ENCODE data around the gene TRIAP1.
"Not testable (repeated sequence)": the region's sequence is repeated elsewhere in the genome, so short reads cannot be mapped to it uniquely, and the experiment has no call there.

The TRIAP1 gene

DNA sequence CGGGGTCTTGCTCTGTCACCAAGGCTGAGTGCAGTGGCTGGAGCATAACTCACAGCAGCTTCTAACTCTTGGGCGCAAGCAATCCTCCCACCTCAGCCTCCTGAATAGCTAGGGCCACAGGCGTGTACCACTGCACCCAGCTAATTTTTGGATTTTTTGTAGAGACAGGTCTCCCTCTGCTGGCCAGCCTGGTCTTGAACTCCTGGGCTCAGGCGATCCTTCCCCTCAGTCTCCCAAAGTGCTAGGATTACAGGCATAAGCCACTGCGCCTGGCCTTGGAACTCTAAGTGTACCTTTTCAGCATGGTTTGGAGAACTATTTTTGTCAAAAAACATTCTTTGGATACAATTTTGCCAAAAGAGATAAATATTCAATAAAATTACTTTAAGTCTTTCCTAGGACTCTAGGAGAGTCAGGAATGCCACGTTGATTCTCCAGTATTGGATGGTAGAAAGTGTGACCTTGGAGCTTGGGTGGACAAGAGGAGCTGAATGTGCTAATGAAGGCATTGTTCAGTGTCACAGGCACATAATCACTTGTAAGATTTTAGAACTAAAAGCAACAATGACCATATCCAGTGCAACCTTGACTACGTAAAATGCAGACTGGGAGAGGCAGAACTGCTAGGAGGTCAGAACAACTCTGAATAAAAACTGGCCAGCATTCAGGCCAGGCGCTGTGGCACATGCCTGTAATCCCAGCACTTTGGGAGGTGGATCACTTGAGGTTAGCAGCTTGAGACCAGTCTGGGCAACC lies 20.6 kb upstream of the TRIAP1 start:
- peaks cover 40 to 47% of the 10 kb centered on the region in 2 donors for H3K36me3 ChIP-seq (ENCODE audit: control insufficient read depth in 1 of 2, insufficient read depth in 2 of 2, low read length in 2 of 2)
- no peaks in the 10 kb centered on the region for H3K9me3 ChIP-seq (ENCODE audit: control insufficient read depth in 1 of 2, low read length in 2 of 2)
- no peak overlapping the region for H3K4me3 ChIP-seq (ENCODE audit: low read depth in 1 of 2, low read length in 2 of 2)
- H3K27ac ChIP-seq (ENCODE audit: low read length): no peak overlapping the region
- H3K4me1 ChIP-seq (ENCODE audit: control insufficient read depth in 1 of 2, insufficient read depth in 2 of 2, low read length in 2 of 2): peaks cover 5 to 37% of the 10 kb centered on the region in 2 donors
- no peaks in the 10 kb centered on the region for H3K27me3 ChIP-seq (ENCODE audit: low read depth, low read length)

DNA sequence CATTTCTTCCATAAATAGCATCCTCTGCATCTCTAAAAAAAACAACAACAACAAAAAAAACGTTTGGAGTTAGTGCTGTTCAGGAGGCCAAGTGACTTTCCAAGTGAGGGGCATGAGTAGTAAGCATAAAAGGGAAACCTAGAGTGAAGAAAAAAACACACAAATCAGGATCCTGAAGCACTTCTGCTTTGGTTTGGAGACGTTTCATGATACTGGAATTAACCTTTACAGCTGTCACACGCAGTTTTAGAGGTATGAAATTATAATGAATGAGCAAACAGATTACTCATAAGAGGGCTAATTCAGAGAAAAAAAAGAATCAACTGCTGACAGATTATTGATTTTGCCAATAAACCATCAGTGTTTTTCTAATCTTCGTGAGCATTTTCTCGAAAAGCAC lies 19.6 kb upstream of the TRIAP1 start:
- Histone ChIP-seq H3K4me1 (ENCODE audit: control insufficient read depth in 1 of 2, insufficient read depth in 2 of 2, low read length in 2 of 2) (peaks cover 5 to 37% of the 10 kb centered on the region in 2 donors), H3K9me3 (ENCODE audit: control insufficient read depth in 1 of 2, low read length in 2 of 2) (no peaks in the 10 kb centered on the region), H3K4me3 (ENCODE audit: low read depth in 1 of 2, low read length in 2 of 2) (no peak overlapping the region), H3K36me3 (ENCODE audit: control insufficient read depth in 1 of 2, insufficient read depth in 2 of 2, low read length in 2 of 2) (peaks cover 47 to 54% of the 10 kb centered on the region in 2 donors), H3K27me3 (ENCODE audit: low read depth, low read length) (no peaks in the 10 kb centered on the region), H3K27ac (ENCODE audit: low read length) (no peak overlapping the region)

DNA sequence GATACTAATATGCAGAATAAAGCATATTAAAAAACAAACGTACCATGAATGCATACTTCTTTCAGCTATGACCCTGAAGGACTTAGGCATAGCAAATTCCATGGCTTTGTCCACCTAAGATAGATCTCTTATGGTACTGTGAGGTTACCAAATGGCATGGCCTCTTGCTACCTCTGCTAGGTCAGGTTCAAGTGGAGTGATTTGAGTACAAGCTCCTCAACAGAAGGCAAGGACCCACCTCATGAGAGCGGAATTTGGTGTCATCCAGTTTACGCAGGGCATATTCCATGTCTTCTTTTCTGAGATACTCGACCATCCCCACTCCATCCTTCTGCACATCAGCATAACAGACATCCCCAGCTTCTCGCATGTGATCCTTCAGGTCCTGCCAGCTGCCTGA lies 17.5 kb upstream of the TRIAP1 start:
- Histone ChIP-seq H3K4me1 (ENCODE audit: control insufficient read depth in 1 of 2, insufficient read depth in 2 of 2, low read length in 2 of 2) (peaks cover 5 to 29% of the 10 kb centered on the region in 2 donors), H3K27ac (ENCODE audit: low read length) (no peak overlapping the region), H3K9me3 (ENCODE audit: control insufficient read depth in 1 of 2, low read length in 2 of 2) (no peaks in the 10 kb centered on the region), H3K4me3 (ENCODE audit: low read depth in 1 of 2, low read length in 2 of 2) (no peak overlapping the region), H3K27me3 (ENCODE audit: low read depth, low read length) (no peaks in the 10 kb centered on the region), H3K36me3 (ENCODE audit: control insufficient read depth in 1 of 2, insufficient read depth in 2 of 2, low read length in 2 of 2) (peaks cover 59 to 70% of the 10 kb centered on the region in 2 donors)

DNA sequence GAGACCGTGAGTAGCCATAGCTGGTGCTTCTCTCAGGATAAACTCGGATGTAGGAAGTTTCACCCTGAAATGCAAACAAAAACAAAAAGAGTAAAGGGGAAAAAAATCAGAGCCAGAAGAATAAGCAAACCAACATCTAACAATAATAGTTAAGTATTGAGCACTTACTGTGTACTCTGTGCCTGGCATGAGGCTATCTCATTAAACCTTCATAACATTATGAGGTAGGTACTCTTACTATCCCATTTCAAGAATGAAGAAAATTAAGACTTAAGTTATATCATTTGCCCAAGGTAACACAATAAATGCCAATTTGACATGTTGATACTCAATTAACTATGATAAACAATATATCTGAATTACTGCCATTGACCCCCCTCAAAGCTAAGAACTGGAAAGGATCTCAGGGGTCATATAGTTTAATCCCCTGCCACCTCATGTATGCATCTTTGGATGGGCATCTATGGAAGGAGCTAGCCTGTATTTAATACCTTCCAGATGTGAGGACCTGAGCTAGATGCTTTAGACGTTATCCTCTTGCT lies 16.0 kb upstream of the TRIAP1 start:
- Histone ChIP-seq H3K4me3 (ENCODE audit: low read depth in 1 of 2, low read length in 2 of 2) (no peak overlapping the region), H3K36me3 (ENCODE audit: control insufficient read depth in 1 of 2, insufficient read depth in 2 of 2, low read length in 2 of 2) (peaks cover 65 to 83% of the 10 kb centered on the region in 2 donors), H3K27me3 (ENCODE audit: low read depth, low read length) (no peaks in the 10 kb centered on the region), H3K9me3 (ENCODE audit: control insufficient read depth in 1 of 2, low read length in 2 of 2) (no peaks in the 10 kb centered on the region), H3K27ac (ENCODE audit: low read length) (no peak overlapping the region), H3K4me1 (ENCODE audit: control insufficient read depth in 1 of 2, insufficient read depth in 2 of 2, low read length in 2 of 2) (peaks cover 5 to 17% of the 10 kb centered on the region in 2 donors)

DNA sequence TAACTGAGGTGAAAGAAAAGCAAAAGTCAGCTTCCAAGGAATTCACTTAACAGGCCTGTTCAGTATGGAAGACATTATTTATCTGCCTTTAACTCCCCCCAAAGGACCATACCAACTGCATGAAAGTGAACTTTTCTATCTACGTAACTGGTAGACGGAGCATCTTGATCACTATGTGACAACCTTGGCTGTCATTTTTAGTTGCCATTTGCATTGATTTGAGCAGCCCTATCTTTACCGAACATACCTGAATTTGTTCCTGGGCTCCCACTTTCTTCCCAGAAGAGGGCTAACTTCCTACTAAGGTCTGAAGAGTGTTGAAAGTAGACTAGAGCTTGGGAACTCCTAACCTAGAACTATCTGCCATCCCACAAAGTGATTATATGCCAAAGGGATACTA lies 14.0 kb upstream of the TRIAP1 start:
- Histone ChIP-seq H3K4me1 (ENCODE audit: control insufficient read depth in 1 of 2, insufficient read depth in 2 of 2, low read length in 2 of 2) (no peaks in the 10 kb centered on the region), H3K36me3 (ENCODE audit: control insufficient read depth in 1 of 2, insufficient read depth in 2 of 2, low read length in 2 of 2) (peaks cover 68 to 87% of the 10 kb centered on the region in 2 donors), H3K4me3 (ENCODE audit: low read depth in 1 of 2, low read length in 2 of 2) (no peak overlapping the region), H3K9me3 (ENCODE audit: control insufficient read depth in 1 of 2, low read length in 2 of 2) (no peaks in the 10 kb centered on the region), H3K27ac (ENCODE audit: low read length) (no peak overlapping the region), H3K27me3 (ENCODE audit: low read depth, low read length) (no peaks in the 10 kb centered on the region)

DNA sequence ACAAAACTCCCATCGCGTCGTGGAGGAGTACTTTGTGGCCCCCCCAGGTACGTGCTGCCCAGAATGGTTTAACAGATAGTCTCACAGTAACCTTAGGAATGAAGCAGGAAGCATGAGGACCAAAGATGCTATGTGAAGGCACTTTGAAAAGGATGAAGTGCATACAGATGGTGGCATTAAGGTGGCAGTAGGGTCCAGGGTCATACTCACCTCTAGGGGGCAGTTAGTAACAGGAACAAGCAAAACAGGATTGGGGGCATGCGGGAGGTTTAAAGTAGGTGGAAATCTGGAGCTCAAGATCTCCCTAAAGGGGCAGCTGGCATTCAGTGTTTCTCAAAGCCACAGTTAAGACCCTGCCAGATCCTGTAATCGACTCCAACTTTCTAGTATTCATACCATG lies 10.9 kb upstream of the TRIAP1 start:
- H3K4me1 ChIP-seq (ENCODE audit: control insufficient read depth in 1 of 2, insufficient read depth in 2 of 2, low read length in 2 of 2): no peaks in the 10 kb centered on the region
- H3K36me3 ChIP-seq (ENCODE audit: control insufficient read depth in 1 of 2, insufficient read depth in 2 of 2, low read length in 2 of 2): peaks cover 42 to 74% of the 10 kb centered on the region in 2 donors
- H3K27me3 ChIP-seq (ENCODE audit: low read depth, low read length): no peaks in the 10 kb centered on the region
- no peaks in the 10 kb centered on the region for H3K9me3 ChIP-seq (ENCODE audit: control insufficient read depth in 1 of 2, low read length in 2 of 2)
- H3K4me3 ChIP-seq (ENCODE audit: low read depth in 1 of 2, low read length in 2 of 2): no peak overlapping the region
- H3K27ac ChIP-seq (ENCODE audit: low read length): no peak overlapping the region

DNA sequence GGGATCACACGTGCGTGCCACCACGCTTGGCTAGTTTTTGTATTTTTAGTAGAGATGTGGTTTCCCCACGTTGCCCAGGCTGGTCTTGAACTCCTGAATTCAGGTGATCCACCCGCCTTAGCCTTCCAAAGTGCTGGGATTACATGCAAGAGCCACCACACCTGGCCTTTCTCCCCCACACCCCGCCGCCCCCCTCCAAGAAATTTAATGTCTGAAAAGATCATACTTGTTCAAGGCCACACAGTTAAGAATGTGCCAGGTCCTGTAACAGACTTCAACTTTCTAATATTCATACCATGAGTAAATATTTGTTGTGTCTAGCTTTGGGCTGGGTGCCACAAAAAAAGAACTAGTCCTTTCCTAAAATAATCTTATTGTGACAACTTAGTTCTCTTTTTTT lies 9.1 kb upstream of the TRIAP1 start:
- Histone ChIP-seq H3K27me3 (ENCODE audit: low read depth, low read length) (no peaks in the 10 kb centered on the region), H3K36me3 (ENCODE audit: control insufficient read depth in 1 of 2, insufficient read depth in 2 of 2, low read length in 2 of 2) (peaks cover 30 to 59% of the 10 kb centered on the region in 2 donors), H3K27ac (ENCODE audit: low read length) (no peak overlapping the region), H3K4me1 (ENCODE audit: control insufficient read depth in 1 of 2, insufficient read depth in 2 of 2, low read length in 2 of 2) (no peaks in the 10 kb centered on the region), H3K4me3 (ENCODE audit: low read depth in 1 of 2, low read length in 2 of 2) (no peak overlapping the region), H3K9me3 (ENCODE audit: control insufficient read depth in 1 of 2, low read length in 2 of 2) (no peaks in the 10 kb centered on the region)

DNA sequence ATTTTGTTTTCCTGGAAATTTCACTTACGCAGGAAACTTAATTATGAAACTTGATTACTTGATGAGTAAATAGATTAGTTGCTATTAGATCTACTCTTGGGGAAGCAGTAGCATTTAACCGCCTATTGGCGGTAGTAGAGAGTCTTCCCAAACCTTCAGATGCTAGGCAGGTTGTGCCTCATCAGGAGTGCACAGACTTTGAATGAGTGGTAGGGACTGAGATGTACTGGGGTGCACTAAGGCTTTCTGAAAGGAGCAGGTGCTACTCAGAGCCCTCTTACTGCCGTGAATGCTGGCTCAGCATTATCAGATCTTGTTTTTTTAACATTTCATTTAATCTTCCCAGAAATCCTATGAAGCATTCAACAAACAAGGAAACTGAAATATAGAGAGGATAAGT lies 7.8 kb upstream of the TRIAP1 start:
- peaks cover 20 to 46% of the 10 kb centered on the region in 2 donors for H3K36me3 ChIP-seq (ENCODE audit: control insufficient read depth in 1 of 2, insufficient read depth in 2 of 2, low read length in 2 of 2)
- H3K27me3 ChIP-seq (ENCODE audit: low read depth, low read length): no peaks in the 10 kb centered on the region
- H3K4me3 ChIP-seq (ENCODE audit: low read depth in 1 of 2, low read length in 2 of 2): no peak overlapping the region
- H3K27ac ChIP-seq (ENCODE audit: low read length): no peak overlapping the region
- no peaks in the 10 kb centered on the region for H3K9me3 ChIP-seq (ENCODE audit: control insufficient read depth in 1 of 2, low read length in 2 of 2)
- no peaks in the 10 kb centered on the region for H3K4me1 ChIP-seq (ENCODE audit: control insufficient read depth in 1 of 2, insufficient read depth in 2 of 2, low read length in 2 of 2)

DNA sequence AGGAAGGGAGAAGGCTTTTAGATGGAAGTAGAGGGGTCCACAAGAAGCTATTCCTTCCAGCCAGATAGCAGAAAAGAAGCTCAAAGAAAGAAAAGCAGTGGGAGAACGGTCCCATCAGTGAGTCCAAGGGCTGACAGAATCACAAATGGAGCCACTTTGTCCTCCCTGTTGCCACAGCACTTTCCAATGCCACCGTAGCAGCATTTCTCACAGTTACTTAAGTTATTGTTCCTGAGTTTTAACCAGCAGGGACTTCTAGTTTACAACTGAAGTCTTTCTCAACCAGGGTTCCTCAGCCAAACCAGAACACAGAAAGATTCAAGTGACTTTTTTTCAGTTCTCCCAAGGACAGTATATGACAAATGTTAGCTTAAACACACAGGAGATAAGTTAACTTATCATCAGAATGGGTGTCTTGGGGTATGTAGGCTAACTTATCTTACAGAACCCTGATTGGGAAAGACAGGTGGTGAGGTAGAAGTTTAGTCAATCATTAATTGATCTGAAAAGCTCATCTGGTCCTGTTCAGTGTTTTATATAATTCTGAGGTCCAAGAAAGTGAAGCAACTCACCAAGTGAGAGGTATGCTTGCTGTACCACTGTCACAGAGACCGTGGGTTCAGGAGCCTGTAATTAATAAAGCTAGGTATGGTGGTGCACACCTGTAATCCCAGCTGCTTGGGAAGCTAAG lies 7.0 kb upstream of the TRIAP1 start:
- Histone ChIP-seq H3K4me3 (ENCODE audit: low read depth in 1 of 2, low read length in 2 of 2) (no peak overlapping the region), H3K4me1 (ENCODE audit: control insufficient read depth in 1 of 2, insufficient read depth in 2 of 2, low read length in 2 of 2) (no peaks in the 10 kb centered on the region), H3K36me3 (ENCODE audit: control insufficient read depth in 1 of 2, insufficient read depth in 2 of 2, low read length in 2 of 2) (peaks cover 15 to 39% of the 10 kb centered on the region in 2 donors), H3K27me3 (ENCODE audit: low read depth, low read length) (no peaks in the 10 kb centered on the region), H3K27ac (ENCODE audit: low read length) (no peak overlapping the region), H3K9me3 (ENCODE audit: control insufficient read depth in 1 of 2, low read length in 2 of 2) (no peaks in the 10 kb centered on the region)

DNA sequence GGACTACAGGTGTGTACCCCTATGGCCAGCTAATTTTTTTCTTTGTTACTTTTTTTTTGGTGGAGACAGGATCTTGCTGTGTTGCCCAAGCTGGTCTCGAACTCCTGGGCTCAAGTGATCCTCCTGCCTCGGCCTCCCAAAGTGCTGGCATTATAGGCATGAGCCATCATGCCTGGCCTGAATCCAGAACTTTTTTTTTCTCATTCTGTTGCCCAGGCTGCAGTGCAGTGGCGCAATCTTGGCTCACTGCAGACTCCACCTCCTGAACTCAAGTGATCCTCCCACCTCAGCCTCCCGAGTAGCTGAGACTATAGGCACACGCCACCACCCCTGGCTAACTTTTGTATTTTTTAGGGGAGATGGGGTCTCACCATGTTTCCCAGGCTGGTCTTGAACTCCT lies 6.3 kb upstream of the TRIAP1 start:
- H3K4me1 ChIP-seq (ENCODE audit: control insufficient read depth in 1 of 2, insufficient read depth in 2 of 2, low read length in 2 of 2); H3K27ac ChIP-seq (ENCODE audit: low read length); H3K27me3 ChIP-seq (ENCODE audit: low read depth, low read length); H3K9me3 ChIP-seq (ENCODE audit: control insufficient read depth in 1 of 2, low read length in 2 of 2); H3K4me3 ChIP-seq (ENCODE audit: low read depth in 1 of 2, low read length in 2 of 2): not testable (repeated sequence)
- H3K36me3 ChIP-seq (ENCODE audit: control insufficient read depth in 1 of 2, insufficient read depth in 2 of 2, low read length in 2 of 2): peaks cover 14 to 32% of the 10 kb centered on the region in 2 donors

DNA sequence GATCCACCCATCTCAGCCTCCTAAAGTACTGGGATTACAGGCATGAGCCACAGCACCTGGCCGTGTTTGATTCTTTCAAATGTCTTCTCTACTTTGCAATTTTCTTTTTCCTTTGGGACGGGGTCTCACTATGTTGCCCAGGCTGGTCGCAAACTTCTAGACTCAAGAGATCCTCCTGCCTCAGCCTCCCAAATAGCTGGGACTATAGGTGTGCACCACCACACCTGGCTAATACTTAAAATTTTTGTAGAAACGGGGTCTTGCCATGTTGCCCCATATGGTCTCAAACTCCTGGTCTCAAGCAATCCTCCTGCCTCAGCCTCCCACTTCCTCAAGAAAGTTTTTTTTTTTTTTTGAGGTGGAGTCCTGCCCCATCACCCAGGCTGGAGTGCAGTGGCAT lies 1.8 kb upstream of the TRIAP1 start:
- Histone ChIP-seq H3K27me3 (ENCODE audit: low read depth, low read length) (no peaks in the 10 kb centered on the region), H3K4me3 (ENCODE audit: low read depth in 1 of 2, low read length in 2 of 2) (no peak overlapping the region), H3K4me1 (ENCODE audit: control insufficient read depth in 1 of 2, insufficient read depth in 2 of 2, low read length in 2 of 2) (peaks cover 6 to 23% of the 10 kb centered on the region in 2 donors), H3K9me3 (ENCODE audit: control insufficient read depth in 1 of 2, low read length in 2 of 2) (no peaks in the 10 kb centered on the region), H3K36me3 (ENCODE audit: control insufficient read depth in 1 of 2, insufficient read depth in 2 of 2, low read length in 2 of 2) (peaks cover 14 to 30% of the 10 kb centered on the region in 2 donors), H3K27ac (ENCODE audit: low read length) (no peak overlapping the region)

Data from muscle layer of duodenum (tissue), 2 donors.